Right lung (tissue), 5 donors: ENCODE results near the gene IQGAP2. TPM values are rescaled to one million over a fixed set of nuclear protein-coding genes. Genes with fewer than 3 reads are reported as not detected.
"Not testable (repeated sequence)": the region's sequence is repeated elsewhere in the genome, so short reads cannot be mapped to it uniquely, and the experiment has no call there.

Experiments
- DNase-seq, 2 donors: peaks; one replicate each; pipeline ENCODE4 v3.0.0-alpha.2; 2013
- polyA plus RNA-seq, 5 donors: library from polyadenylated mRNA; unstranded; fragments of 120-200 nt; gene quantifications; one replicate each; pipeline versions ENCODE4 v1.2.1 to v1.2.3, GENCODE V29; 2013; ENCODE audit warnings: inconsistent platforms in 1 of 5, low replicate concordance in 1 of 5; ENCODE audit not compliant: insufficient read length in 5 of 5, insufficient read depth in 1 of 5

The IQGAP2 gene
- polyA plus RNA-seq, 5 donors, result 13.7 to 18.7 (median 15.4) TPM

DNA sequence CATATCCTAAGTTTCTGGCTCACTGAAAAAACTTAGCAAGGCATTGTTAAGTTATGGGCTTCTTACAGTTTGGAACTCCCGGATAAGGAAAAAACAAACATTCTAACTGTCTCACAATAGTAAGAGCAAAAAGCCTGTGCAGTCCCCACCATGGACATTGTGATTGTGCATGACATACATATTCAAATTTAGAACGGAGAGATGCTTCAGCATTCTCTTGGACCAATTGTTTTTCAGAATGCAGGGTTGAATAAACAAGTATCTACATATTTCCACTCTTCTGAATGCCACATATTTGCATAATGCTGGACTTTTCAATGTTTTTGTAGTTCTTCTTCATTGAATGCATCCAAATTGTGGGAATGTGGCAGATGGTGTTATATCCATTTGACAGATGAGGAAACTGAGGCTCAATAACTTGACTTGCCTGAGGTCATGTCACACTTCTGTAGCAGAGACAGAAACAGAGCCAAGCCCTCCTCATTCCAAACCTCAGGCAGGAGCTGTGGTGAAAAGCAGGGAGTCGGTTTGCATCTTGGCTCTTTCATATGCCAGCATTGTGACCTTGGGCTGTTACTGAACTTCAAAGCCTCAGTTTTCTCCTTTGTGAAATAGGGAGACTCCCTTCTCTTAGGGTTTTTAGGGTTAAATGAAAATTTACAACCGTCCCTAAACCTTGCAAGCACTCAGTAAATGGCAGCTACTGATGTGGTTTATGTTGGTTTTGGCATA is 95.1 kb downstream of the IQGAP2 start:
- DNase-seq, result no peak

DNA sequence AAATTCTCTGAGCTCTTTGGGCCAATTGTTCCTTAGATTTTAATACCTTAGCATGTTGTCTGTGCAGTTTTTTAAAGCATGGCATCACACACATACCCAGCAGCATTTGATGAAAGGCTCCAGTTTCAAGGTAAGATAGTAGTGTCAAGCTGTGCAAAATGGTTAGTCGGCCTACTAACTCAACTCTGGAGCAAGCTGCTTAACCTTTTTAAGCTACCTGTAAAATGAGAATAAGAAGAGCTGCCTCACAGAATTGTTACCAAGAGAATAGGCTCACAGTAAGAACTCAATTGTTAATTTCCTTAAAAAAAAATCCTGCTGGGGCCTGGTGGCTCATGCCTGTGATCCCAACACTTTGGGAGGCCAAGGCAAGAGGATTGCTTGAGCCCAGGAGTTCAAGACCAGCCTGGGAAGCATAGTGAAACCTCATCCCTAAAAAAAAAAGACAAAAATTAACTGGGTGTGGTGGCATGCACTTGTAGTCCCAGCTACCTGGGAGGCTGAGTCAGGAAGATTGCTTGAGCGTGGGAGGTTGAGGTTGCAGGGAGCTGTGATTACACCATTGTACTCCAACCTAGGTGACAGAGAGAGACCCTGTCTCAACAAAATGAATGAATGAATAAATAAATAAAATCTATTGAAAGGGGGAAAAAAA is 96.5 kb downstream of the IQGAP2 start:
- DNase-seq, result no peak

DNA sequence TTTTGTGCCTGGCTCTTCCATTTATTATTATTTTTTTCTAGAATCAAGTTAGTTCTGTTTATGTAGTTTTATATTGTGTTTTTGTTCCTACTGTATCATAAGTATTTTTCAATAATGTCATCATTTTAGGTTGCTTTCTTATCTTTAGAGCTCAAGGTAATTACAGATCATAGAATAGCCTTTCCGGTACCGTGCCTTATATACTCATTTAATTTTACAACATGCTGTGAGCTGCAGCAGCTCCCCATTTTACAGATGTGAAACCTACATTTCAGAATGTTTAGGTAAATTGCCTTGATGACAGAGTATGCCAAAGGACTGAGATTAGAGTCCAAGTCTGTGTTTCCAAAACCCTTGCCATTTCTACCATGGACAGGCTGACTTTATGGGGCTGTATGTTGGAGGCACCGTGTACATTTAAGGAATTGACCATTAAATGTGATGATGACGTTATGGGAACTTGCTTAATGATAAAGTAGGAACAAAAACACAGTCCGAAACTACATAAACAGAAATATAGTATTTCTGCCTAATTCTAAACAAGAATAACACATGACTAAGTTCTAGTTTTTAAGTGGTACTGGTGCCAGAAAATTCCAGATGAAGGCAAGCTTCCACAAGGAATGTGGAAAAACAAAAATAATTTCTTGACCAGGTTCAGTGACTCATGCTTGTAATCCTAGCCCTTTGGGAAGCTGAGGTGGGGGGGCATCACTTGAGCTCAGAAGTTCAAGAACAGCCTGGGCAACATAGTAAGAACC is 97.7 kb downstream of the IQGAP2 start:
- DNase-seq, result no peak

DNA sequence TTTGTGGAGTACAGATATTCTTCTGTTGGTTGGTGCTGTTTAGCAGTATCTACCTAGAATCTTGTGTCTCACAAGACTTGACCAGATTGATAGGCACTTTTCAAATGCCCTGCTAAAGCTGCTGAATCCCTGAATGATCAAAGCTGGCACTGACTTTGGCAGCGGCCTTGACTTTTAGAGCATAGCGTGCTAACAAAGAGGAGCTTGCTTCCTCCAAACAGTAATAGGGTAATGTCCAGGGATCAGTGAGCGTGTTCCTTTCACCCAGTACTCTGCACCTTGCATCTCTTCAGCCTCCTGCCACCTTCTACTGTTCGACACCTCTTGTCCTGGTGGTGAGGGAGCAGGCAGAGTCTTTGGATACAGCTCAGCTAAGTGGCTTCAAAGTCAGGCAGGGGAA is 100.8 kb downstream of the IQGAP2 start:
- DNase-seq, result no peak

DNA sequence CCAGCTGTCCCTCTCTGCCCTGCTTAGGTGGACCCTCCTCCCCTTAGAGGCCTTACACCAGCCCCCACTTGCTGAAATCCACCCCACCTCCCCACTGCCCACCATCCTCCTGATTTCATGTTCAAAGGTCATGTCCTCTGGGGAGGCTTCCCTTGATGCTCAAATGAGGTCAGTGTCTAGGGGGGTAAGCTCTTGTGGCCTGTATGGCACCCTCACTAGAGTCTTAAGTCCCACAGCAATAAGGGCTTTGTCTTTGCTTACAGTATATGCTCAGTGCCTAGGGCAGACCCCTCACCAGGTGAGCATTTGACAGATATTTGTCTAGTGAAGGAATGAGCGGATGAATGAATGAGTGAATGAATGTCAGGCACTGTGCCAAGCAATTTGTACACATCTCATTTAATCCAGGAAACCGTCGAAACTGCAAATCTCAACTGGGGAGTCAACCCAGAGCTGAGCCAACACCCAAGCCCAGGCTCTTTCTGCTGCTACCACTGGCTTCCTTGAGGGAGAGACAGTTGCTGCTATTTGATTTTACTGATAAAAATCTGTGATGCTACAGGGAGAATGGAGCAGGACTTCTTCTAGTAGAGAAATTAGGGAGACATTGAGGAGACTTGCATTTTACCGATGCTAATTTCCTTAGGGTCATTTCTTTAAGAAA is 101.9 kb downstream of the IQGAP2 start:
- DNase-seq, result no peak

DNA sequence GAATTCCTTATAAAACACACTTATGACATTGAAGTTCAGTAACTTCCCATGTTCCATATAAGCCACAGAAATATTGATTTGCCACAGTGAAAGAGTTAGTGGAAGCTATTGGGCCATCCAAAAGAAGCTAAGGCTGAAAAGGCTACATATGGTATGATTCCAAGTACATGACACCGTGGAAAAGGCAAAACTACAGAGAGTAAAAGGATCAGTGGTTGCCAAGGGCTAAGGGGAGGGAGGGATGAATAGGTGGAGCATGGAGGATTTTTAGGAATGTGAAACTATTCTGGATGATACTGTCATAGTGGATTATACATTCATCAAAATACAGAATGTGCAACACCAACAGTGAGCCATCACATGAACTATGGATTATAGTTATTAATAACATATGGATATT is 110.4 kb downstream of the IQGAP2 start:
- DNase-seq, result no peak

DNA sequence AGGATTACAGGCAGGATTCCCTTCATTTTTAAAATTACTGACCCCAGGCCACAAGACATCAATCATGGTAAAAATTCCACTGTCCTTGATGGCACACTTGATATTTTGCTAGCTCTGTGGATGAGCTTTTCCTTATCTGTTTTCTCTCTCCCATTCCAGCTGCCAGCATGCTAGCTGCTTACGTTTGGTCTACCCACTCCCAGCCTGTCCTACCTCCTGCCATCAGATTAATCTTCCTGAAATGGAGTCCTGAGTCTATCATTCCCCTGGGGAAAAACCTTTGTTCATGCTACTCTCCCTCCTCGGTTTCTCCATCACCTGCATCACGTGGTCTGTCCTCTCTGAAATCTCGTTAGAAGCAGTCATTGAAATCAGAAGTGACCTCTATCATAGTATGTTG is 111.2 kb downstream of the IQGAP2 start:
- DNase-seq, result no peak

DNA sequence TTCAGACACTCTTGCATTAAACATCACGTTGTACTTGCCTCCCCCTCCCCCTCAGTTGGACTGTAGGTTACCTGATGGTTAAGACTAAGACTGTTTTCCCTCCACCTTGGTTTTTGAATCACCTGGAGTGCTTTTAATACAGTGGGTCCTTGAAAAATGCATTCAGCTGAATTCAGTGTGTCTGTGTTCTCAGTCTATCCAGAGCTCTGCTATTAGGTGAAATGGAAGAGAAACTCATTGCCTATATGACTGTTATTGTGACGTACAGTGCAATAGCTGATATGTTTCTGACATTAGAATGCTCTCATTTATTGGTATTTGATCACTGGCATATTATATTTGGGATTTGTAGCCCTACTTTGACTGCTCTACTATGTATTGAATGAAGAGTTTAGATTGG is 111.6 kb downstream of the IQGAP2 start:
- no peak for DNase-seq

DNA sequence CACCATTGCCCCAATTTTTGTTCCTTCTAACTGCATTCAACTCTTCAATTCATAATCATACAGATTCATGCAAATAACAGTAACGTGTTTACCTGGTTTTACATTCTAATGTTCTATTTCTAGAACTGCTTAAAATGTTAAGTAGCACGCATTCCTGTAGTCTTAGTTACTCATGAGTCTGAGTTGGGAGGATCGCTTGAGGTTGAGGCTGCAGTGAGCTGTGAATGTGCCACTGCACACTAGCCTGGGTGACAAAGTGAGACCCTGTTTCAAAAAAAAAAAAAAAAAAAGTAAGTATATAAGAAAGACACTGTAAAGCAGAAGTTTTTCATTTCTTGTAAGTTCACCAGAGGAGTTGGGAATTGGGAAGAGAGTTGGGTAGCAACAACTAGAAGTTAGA is 114.2 kb downstream of the IQGAP2 start:
- DNase-seq, result no peak

DNA sequence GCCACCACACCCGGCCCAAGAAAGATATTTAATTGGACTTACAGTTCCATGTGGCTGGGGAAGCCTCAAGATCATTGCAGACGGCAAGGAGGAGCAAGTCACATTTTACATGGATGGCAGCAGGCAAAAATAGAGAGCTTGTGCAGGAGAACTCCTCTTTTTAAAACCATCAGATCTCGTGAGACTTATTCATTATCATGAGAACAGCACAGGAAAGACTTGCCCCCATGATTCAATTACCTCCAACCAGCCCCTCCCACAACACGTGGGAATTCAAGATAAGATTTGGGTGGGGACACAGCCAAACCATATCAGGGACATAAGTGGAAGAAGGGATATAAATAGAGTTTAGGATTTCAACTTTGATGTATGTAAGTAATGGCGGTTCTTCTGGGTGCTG is 115.2 kb downstream of the IQGAP2 start:
- DNase-seq, result not testable (repeated sequence)

DNA sequence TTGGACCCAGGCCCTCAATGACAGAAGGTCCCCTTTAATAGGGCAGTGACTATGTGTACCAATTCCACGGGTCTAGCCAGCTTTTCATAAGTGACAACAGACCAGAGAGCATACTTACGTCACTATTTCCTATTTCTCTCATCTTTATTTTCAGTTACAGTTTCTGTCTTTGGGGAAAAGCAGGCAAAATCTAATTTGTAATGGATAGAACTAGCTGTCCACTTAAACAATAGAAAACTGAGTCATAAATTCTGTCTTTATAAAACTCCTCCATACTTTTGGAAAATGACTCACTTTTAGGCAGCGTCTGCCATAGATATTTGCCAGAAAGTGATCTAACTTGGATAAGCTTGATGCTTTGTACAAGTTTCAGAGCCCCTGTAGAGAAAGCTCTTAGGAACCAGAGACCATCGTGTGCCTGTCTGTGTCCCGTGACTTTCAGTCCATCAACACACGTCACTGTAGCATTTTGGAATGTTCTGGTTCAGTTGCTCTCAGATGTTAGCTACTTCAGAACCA is 118.2 kb downstream of the IQGAP2 start:
- no peak for DNase-seq

DNA sequence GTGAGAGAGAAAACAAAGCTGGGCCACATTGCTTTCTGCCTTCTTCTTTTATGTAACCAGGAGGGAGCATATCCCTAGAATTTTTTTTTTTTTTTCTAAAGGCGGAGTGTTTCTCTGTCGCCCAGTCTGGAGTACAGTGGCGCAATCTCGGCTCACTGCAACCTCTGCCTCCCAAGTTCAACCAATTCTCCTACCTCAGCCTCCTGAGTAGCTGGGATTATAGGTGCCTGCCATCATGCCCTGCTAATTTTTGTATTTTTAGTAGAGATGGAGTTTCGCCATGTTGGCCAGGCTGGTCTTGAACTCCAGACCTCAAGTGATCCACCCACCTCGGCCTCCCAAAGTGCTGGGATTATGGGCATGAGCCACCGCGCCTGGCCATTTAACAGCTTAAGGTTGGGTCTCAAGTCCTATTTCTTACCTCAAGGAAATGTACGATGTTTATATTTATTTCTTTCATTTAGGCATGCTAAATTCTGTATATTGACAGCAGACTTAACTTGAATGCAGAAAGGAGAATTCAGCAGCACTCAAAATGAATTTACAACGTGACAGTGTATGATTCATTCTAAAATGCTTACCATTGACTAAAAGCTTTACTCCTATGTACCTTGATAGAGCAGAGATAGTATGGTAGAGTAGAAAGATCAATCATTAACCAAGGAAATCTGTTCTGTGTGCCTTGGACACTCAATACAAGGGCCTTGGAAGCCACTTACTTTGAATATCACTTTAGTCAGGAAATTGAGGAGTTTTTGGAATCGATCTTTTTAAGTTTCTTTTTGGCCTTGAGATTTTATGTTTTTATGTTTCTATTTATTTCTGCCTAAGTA is 119.2 kb downstream of the IQGAP2 start:
- no peak for DNase-seq

DNA sequence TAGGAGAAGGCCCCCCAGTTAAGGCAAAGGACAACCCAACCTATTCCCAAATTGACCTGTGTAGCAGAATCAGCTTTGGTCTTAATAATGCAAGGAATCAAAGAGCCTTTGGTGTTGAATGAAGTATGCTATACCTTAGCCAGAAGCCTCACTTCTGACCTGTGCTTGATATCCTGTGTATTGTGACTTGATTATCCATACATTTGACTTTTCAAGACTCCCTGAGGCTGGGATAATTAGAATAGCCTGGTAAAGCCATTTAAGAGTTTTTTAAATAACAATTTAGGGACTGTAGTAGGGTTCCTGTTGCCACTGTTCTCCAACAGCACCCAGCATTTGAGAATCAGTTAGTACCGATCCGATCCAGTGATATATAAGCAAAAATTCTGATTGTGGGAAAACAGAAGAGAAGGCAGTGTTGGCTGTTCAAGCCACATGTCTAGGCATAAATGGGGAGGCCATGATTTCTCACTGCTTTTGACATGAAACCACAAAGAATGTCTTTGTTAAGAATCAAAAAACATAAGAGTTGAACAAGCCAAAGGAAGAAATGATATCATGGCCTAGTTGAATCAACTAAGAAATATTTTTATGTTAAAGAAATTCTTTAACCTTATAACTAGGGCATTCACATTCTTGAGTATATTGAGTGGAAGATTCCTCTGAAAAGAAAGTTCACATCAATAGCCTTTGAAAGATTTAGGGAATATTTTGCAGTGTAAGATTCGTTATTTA is 121.2 kb downstream of the IQGAP2 start:
- no peak for DNase-seq

DNA sequence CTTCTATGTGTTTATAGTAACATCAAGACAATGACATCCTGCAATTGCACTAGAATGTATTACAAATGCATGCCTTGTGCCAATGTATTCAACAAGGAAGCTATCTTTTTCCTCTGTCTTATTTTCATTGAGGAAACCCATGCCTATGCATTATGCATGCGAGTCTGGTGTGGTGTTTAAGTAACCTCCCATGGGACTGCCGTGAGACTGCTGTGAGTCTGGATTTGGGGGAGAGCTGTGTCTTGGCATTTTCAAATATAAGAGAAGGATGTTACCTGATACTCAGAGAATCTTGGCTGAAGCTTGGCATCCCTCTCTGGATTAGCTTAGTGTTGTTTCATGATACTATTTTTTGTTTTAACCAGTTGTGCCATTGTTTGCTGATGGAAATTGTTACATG is 121.8 kb downstream of the IQGAP2 start:
- no peak for DNase-seq

DNA sequence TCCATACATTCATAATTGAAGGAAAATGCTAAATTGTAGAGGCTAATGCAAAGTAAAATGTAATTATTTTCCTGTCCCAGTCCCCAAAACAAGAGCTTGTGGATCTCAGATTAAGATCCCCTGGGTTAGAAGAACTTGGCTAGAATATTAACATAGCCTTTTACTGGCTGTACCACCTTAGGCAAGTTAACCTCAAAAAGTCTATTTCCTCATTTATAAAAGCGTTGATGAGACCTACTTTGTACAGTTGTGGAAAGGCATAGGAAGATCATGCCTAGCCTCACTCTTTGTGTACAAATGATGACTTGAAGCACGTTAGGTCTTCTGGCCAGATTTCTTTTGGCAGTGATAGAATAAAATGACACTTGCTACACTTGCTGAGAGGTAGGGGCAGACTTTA is 122.9 kb downstream of the IQGAP2 start:
- DNase-seq, result no peak

DNA sequence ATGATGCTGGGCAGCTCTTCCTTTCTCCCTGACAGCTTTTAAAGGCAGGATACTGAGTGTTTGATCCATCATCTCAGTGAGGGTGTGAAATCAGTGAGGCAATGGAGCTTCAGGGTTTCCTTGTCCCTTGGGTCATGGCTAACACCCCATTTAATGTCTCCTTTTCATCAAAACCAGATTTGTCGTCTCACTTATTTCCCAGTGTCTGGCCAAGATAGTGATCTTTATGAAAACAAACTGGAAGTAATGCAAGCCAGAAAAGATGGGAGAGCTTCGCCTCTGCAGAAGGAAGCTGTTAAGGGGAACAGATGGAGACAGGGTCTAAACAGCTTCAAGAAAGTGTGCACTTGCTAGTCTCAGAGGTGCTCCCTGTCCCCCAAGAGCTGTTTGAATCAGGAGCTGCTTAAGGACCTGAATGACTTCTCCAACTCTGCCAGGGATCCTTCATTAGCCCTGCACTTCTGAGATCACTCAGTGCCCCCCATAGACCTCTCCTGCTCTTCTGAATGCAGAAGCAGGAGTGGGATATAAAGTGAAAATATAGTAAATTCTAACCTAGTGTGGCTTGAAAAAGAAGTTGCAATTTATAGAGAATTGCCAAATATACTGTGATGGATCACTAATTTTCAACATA is 124.0 kb downstream of the IQGAP2 start:
- DNase-seq, result no peak

DNA sequence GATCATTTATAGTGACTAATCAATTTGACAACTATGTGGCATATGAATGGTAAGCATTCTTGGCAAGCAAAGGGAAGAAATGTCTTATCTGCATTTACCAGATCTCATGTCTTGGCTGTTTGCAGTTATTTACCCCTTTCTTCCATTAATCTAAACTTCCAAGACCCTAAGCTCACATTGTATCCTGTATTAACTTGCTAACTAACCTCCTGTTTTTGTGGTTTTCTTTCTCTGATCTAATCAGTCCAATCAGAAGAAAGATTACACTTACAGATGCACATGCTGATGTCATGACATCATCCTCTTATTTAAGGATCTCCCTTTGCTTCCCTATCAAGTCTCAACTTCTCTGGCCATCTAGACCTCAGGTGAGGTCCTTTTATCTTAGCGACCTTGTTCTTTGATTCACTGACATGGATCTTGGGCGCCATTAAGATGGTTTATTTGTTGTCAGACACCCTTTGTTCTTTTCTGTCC is 124.6 kb downstream of the IQGAP2 start:
- no peak for DNase-seq

DNA sequence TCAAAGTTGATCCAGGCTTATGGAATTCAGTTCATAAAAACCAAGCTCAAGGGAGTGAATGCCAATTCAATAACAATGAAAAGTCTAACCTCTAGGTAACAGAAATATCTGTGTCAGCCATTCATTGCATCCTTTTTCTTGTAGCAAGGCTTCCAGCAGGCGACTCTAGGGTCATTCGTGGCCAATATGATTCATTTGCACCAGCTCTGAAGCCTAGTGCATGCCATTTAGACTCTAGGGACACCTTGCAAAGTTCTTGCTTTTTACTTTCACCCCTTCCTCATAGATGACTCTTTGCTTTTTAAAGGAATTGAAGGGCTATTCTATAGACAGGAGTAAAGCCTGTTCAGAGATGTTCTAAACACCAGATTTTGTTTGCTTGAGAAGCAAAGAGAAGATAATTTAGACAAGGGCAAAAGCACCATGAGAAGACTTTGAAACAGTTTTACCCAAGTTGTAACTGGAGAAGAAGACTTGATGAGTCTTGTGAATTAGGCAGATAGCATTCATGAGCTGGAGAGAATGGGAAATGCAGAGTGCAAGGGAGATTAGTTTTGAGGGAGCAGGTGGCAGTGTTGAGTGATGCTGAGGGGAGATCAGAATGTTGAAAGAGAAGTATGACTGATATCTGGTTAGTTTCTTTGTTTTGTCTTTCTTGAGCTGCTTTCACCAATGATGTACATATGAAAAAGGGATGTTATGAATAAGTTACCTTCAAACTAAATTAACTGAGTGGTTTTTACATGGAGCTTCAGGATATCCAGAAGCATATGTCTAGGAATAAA is 125.7 kb downstream of the IQGAP2 start:
- no peak for DNase-seq
